SH-SY5Y (cell line): Measurements from ENCODE around the gene PATZ1.

Source experiments
- GATA2 ChIP-seq: IDR thresholded peaks from 2 replicates; pipeline ENCODE4 v1.6.1; 2011; ENCODE audit warnings: mild to moderate bottlenecking, low read depth, low read length
- GATA3 ChIP-seq: IDR thresholded peaks from 2 replicates; pipeline ENCODE4 v1.6.1; 2011; ENCODE audit warnings: low read depth, mild to moderate bottlenecking, low read length, moderate library complexity

DNA sequence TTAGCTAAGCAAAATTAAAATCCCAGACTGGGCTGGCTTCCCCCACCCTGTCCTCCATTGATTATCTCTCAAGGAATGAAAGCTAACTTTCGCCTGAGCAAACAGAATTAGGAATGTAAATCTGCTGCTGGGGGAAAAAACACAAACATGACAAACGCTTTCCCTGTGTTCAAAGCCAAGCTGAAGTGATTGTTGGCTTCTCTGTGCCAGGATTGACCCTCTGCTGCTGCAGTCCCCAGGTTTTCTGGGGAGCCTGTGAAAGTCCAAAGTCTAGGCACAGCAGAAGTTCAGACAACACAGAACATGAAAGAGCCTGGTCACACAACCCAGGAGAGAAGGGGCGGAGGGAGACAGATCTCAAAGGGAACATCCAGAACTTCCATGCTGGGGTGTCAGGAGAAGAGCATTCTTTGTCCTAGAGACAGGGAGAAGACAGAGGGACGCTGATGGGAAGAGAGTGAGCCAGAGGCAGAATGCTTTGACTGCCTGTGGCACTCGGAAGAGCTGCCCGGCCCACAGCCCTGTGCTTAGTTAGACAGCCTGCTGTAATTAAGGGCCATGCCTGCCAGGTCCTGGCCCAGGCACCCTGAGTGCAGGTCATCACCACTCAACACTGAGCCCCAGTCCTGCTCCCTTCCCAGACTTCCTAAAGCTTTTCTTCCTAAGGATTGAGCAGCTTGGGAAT is 6.9 kb downstream of the PATZ1 start:
- TF ChIP-seq GATA2 (no peak), GATA3 (no peak)
